PC-3 (cell line): ENCODE measurements around the gene TMEM235.

Source experiments
- CTCF ChIP-seq: fragments of 300-600 bp; sonication (generic); conservative IDR thresholded peaks from 2 replicates; pipeline ENCODE4 v1.5.1; 2017; ENCODE audit warnings: antibody characterized with exemption, low read depth, mild to moderate bottlenecking, low read length
- EZH2 ChIP-seq: fragments of 300-600 bp; sonication (generic); IDR thresholded peaks from one replicate; pipeline ENCODE4 v1.6.1; 2017; ENCODE audit warnings: antibody characterized with exemption, mild to moderate bottlenecking, low read length; ENCODE audit not compliant: unreplicated experiment
- EZH2phosphoT487 ChIP-seq: fragments of 300-600 bp; sonication (generic); IDR thresholded peaks from 2 replicates; pipeline ENCODE4 v1.6.1; 2018; ENCODE audit warnings: mild to moderate bottlenecking, antibody characterized with exemption, low read length, borderline replicate concordance

GRCh38 chr17:78249818-78250806 lies 18.7 kb downstream of the TMEM235 start:
- TF ChIP-seq CTCF (no peak), EZH2 (no peak), EZH2phosphoT487 (no peak)
